Measurements from ENCODE around the gene SDHB.

DNA sequence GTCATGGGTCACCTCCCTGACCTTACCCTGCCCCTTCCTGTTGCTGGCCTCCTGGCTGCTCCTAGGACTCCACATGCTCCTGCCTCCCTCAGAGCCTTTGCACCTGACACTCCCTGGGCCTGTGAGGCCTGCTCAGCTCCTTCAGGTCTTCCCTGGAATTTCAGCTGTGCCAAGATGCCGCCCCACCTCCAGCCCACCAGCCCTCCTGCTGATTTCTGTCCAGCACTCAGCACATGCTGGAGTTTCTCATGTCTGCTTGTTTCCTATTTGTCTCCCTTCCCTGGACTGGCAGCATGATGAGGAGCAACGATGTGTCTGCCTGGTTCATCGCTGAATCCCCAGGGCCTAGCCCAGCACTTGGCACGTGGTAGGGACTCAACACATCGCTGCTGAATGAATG lies 76.5 kb downstream of the SDHB start:
- TF ChIP-seq, protein P1, sequence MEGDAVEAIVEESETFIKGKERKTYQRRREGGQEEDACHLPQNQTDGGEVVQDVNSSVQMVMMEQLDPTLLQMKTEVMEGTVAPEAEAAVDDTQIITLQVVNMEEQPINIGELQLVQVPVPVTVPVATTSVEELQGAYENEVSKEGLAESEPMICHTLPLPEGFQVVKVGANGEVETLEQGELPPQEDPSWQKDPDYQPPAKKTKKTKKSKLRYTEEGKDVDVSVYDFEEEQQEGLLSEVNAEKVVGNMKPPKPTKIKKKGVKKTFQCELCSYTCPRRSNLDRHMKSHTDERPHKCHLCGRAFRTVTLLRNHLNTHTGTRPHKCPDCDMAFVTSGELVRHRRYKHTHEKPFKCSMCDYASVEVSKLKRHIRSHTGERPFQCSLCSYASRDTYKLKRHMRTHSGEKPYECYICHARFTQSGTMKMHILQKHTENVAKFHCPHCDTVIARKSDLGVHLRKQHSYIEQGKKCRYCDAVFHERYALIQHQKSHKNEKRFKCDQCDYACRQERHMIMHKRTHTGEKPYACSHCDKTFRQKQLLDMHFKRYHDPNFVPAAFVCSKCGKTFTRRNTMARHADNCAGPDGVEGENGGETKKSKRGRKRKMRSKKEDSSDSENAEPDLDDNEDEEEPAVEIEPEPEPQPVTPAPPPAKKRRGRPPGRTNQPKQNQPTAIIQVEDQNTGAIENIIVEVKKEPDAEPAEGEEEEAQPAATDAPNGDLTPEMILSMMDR (IDR thresholded peaks at IDR 0.05; ENCODE audit: insufficient read depth, low read length, poor library complexity, severe bottlenecking): no peak
- TF ChIP-seq EZH2phosphoT487 (conservative IDR thresholded peaks at IDR 0.05; ENCODE audit: low read length): no peak
